Osteocyte (in vitro differentiated cells): ENCODE measurements around the gene SYCE1. TPM values are rescaled to one million over a fixed set of nuclear protein-coding genes. Genes with fewer than 3 reads are reported as not detected.
A peak's percentile ranks its signal among the peaks of the same experiment; 100 is the strongest.
"Not testable (repeated sequence)": the region's sequence is repeated elsewhere in the genome, so short reads cannot be mapped to it uniquely, and the experiment has no call there.

Source experiments
- DNase-seq: peaks from one replicate; pipeline ENCODE4 v3.0.0; 2021; ENCODE audit warnings: mixed read lengths; ENCODE audit not compliant: unreplicated experiment; ENCODE audit errors: extremely low spot score
- H3K27ac Mint-ChIP-seq: one replicate; pipeline ENCODE4 v1.8.0; 2021; ENCODE audit warnings: mild to moderate bottlenecking, mixed read lengths; ENCODE audit not compliant: unreplicated experiment
- H3K27me3 Mint-ChIP-seq: one replicate; pipeline ENCODE4 v1.8.0; 2021; ENCODE audit warnings: mixed read lengths; ENCODE audit not compliant: unreplicated experiment
- H3K36me3 Mint-ChIP-seq: one replicate; pipeline ENCODE4 v1.8.0; 2021; ENCODE audit warnings: mixed read lengths; ENCODE audit not compliant: unreplicated experiment
- H3K4me1 Mint-ChIP-seq: one replicate; pipeline ENCODE4 v1.8.0; 2021; ENCODE audit warnings: mixed read lengths; ENCODE audit not compliant: unreplicated experiment
- H3K4me3 Mint-ChIP-seq: one replicate; pipeline ENCODE4 v1.8.0; 2021; ENCODE audit warnings: mild to moderate bottlenecking, moderate library complexity, mixed read lengths; ENCODE audit not compliant: unreplicated experiment
- H3K9me3 Mint-ChIP-seq: one replicate; pipeline ENCODE4 v1.8.0; 2021; ENCODE audit warnings: mixed read lengths; ENCODE audit not compliant: unreplicated experiment
- total RNA-seq: library from RNA; stranded (reverse); gene quantifications from 2 replicates; pipeline ENCODE4 v1.2.1, GENCODE V29; 2021
- TF ChIP-seq, protein P1 (sequence below): fragments of 200-600 bp; sonication (generic); IDR thresholded peaks from 2 replicates; pipeline ENCODE4 v1.5.0; 2021; ENCODE audit warnings: antibody characterized with exemption, mild to moderate bottlenecking, moderate library complexity

Gene SYCE1
- total RNA-seq, 1 donor from 2014 or later: not detected

DNA sequence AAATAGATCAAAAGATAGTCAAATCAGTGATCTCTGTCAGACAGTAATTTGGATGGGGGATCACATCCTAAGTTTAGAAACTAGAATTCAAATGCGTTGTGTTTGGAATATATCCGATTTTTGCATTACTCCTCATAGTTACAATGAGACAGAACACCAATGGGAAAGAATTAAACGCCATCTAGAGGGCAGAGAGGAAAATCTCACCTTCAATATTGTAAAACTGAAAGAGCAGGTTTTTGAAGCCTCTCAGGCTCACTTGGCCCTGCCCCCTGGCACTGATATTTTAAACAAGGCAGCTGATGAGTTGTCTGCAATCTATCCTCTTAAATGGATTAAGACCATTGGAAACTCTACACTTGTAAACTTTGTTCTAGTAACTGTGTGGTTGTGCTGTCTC, 43.5 kb upstream of the SYCE1 start:
- TF ChIP-seq, protein P1, sequence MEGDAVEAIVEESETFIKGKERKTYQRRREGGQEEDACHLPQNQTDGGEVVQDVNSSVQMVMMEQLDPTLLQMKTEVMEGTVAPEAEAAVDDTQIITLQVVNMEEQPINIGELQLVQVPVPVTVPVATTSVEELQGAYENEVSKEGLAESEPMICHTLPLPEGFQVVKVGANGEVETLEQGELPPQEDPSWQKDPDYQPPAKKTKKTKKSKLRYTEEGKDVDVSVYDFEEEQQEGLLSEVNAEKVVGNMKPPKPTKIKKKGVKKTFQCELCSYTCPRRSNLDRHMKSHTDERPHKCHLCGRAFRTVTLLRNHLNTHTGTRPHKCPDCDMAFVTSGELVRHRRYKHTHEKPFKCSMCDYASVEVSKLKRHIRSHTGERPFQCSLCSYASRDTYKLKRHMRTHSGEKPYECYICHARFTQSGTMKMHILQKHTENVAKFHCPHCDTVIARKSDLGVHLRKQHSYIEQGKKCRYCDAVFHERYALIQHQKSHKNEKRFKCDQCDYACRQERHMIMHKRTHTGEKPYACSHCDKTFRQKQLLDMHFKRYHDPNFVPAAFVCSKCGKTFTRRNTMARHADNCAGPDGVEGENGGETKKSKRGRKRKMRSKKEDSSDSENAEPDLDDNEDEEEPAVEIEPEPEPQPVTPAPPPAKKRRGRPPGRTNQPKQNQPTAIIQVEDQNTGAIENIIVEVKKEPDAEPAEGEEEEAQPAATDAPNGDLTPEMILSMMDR: peak; percentile 51
- Mint-ChIP-seq H3K9me3 (peaks cover 18% of the 10 kb centered on the region), H3K36me3 (no peaks in the 10 kb centered on the region), H3K4me3 (no peak overlapping the region), H3K4me1 (no peaks in the 10 kb centered on the region), H3K27me3 (peaks cover 13% of the 10 kb centered on the region), H3K27ac (no peak overlapping the region)
- DNase-seq: no peak

DNA sequence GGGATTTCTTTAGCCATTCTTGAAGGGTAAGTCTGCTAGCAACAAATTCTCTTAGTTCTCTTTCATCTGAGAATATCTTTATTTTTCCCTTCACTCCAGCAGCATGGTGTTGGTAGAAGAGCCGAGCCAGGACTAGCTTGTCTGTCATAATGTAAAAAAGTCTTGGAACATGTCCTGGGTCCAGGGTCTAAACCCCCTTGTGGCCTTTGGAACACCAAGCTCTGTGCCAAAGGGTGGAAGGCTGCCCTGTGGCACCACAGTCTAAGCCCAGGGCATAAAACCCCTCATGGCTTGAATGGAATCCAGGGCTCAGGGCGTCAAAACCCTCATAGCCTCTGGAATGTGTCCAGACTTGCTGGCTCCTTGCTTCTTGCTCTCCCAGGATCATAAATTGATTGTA, 38.1 kb upstream of the SYCE1 start:
- not testable (repeated sequence) for H3K9me3 Mint-ChIP-seq, H3K27ac Mint-ChIP-seq, H3K4me3 Mint-ChIP-seq, H3K36me3 Mint-ChIP-seq, DNase-seq, H3K4me1 Mint-ChIP-seq
- H3K27me3 Mint-ChIP-seq: peaks cover 13% of the 10 kb centered on the region

DNA sequence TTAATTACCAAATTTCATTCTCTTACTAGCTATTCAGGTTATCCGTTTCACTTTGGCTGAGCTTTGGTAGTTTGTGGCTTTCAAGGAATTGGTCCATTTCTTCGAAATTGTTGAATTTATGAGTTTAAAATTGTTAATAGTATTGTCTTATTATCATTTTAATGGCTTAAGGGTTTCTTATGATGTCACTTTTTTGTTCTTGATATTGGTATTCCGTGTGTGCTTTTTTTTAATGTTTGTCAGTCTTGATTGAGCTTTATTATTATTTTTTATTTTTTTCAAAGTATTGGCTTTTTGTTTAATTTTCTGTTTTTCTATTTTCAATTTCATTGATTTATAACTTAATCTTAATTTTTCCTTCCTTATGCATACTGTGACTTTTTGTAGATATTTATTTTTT, 35.3 kb upstream of the SYCE1 start:
- Mint-ChIP-seq H3K4me3 (no peak overlapping the region), H3K4me1 (no peaks in the 10 kb centered on the region), H3K36me3 (no peaks in the 10 kb centered on the region), H3K27me3 (peaks cover 5% of the 10 kb centered on the region), H3K27ac (no peak overlapping the region), H3K9me3 (no peaks in the 10 kb centered on the region)
- no peak for DNase-seq
- TF ChIP-seq, protein P1: no peak

DNA sequence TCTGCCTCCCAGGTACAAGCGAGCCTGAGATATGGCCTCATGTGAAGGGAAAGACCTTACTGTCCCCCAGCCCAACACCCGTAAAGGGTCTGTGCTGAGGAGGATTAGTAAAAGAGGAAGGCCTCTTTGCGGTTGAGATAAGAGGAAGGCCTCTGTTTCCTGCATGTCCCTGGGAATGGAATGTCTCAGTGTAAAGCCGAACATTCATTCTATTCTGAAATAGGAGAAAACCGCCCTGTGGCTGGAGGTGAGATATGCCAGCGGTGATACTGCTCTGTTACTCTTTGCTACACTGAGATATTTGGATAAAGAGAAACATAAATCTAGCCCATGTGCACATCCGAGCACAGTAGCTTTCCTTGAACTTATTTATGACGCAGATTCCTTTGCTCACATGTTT, 34.5 kb upstream of the SYCE1 start:
- H3K9me3 Mint-ChIP-seq, H3K4me1 Mint-ChIP-seq, DNase-seq, H3K36me3 Mint-ChIP-seq, H3K27ac Mint-ChIP-seq, H3K4me3 Mint-ChIP-seq: not testable (repeated sequence)
- peaks cover 11% of the 10 kb centered on the region for H3K27me3 Mint-ChIP-seq

DNA sequence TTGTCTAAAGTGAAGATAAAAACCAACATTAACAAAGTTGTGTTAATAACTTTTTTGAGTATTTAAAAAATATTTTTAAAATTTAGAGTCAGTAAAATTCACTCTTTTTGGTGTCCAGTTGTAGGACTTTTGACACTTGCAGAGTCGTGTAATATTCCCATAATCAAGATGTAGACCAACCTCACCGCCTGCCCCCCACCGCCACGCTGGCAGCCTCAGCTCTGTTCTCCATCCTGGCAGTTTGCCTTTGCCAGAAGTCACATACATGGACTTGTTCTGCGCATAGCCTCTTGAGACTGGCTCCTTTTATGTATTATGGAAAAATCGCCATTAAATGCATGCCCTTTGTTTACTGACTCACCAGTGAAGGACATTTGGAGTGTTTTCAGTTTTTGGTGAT, 27.3 kb upstream of the SYCE1 start:
- TF ChIP-seq, protein P1: no peak
- H3K4me3 Mint-ChIP-seq: no peak overlapping the region
- H3K36me3 Mint-ChIP-seq: no peaks in the 10 kb centered on the region
- DNase-seq: no peak
- peaks cover 14% of the 10 kb centered on the region for H3K27me3 Mint-ChIP-seq
- H3K9me3 Mint-ChIP-seq: no peaks in the 10 kb centered on the region
- no peak overlapping the region for H3K27ac Mint-ChIP-seq
- no peaks in the 10 kb centered on the region for H3K4me1 Mint-ChIP-seq

DNA sequence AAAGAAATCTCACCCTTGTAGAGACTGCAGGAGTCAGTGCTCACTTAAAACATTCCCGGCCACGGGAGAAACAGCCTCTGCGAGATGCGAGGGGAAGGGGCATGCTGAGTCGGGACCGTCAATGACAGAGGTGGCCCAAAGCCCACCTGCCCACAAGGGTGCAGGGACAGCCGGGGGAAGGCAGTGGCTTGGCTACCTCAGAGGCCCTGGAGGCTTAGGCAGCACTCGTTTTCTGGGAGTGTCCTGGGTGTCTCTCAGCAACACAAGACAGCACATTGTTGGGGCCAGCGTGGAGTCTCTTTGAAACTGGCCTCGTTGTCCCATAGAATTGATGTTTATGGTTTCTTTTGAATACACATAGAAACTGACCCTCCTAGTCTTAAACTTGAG, 25.6 kb upstream of the SYCE1 start:
- no peak for DNase-seq
- no peak overlapping the region for H3K4me3 Mint-ChIP-seq
- H3K36me3 Mint-ChIP-seq: no peaks in the 10 kb centered on the region
- no peaks in the 10 kb centered on the region for H3K9me3 Mint-ChIP-seq
- peaks cover 13% of the 10 kb centered on the region for H3K27me3 Mint-ChIP-seq
- no peaks in the 10 kb centered on the region for H3K4me1 Mint-ChIP-seq
- H3K27ac Mint-ChIP-seq: no peak overlapping the region
- TF ChIP-seq, protein P1: no peak
